ENCODE data around the gene TCF7L2.

Gene TCF7L2

DNA sequence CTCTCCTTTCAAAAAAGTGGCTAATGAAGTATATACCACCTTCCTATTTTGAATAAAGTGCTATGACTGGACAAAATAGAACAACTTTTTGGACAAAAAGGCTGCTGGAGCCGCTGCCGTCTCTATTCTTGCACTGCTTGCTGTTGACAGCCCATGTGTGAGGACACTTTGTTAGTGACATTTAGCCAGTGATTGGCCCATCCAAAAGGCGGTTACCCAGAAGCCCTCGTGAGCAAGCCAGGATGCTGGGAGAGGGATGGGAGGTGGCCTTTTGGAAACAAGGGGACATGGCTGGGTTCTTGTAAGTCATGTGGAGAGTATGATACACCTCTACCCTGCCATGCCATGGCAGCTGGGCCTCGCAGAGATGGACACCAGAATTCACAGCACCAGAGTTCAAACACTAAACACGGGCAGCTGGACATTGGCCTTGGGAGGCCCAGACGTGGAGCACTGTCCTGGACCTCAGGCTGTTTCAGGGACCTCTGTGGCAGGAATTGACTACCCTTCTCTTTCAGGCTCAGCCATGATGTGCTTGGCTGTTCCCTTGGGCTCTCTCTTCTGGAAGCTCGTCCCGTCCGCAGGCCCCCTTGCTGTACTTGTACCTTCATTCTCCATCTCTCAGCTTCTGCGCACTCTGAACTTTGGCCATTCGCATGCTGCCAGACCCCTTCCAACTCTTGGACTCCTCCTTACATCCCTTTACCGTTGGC, 118.3 kb downstream of the TCF7L2 start:
- no peak for DNase-seq

GRCh38 chr10:113069595-113069994, 119.5 kb downstream of the TCF7L2 start:
- no peak for DNase-seq

DNA sequence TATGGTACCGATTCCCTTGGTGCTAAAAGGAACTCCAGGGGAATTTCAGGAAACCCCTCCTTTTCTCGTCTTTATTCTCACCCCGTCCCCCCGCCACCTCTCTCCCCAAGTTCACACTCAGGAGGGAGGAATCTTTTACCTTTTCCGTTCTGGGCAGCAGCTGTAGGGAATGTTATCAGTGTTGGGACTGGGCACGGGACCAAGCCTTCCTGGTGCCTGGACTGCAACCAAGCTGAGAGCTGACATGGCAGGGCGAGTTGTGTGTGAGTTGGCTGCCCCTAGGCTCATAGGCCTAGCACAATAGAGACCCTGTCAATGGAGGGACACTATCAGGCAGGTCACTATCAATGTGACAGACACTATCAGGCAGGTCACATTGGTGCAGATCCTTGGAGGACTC, 121.4 kb downstream of the TCF7L2 start:
- no peak for DNase-seq

- DNase-seq, result no peak
Measured at GRCh38 chr10:113073549-113074189, 123.6 kb downstream of the TCF7L2 start.

DNA sequence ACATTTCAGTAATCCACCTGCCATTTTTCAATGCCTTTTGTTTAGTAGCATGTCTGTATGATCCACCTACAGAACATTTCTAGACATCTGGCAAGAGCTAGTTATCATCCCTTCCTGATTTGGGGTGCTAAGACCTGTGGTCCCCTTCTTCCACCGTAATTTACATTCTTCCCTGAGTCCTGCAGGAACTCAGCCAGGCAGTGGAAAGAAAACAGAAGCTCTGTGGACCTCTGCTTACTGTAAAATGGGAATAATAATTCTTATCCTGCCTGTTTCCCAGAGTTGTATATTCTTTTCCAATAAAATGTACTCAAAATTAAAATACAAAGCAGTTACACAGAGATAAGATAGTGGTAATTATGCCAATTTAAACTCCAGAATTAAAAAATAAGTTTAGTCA, 126.9 kb downstream of the TCF7L2 start:
- no peak for DNase-seq

DNA sequence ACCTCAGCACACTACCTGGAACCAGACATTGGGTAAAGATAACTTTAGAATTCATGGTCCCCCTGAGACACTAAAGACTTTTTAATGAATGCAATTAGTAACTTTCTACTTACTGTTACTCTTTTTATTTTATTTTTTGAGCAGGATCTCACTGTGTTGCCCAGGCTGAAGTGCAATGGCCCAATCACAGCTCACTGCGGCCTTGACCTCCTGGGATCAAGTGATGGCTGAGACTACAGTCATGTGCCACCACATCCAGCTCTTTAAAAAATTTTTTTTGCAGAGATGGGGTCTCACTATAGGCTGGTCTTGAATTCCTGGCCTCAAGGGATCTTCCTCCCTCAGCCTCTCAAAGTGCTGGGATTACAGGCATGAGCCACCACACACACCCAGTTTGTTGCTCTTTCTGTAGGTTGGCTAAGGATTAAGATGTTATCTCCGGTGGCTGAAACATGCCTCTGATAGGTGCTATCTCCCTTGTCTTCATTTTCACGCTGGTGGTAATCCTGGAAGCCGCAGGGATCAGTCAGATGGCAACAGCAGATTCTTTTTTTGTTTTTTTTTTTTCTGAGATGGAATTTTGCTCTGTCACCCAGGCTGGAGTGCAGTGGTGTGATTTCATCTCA, 128.3 kb downstream of the TCF7L2 start:
- no peak for DNase-seq

DNA sequence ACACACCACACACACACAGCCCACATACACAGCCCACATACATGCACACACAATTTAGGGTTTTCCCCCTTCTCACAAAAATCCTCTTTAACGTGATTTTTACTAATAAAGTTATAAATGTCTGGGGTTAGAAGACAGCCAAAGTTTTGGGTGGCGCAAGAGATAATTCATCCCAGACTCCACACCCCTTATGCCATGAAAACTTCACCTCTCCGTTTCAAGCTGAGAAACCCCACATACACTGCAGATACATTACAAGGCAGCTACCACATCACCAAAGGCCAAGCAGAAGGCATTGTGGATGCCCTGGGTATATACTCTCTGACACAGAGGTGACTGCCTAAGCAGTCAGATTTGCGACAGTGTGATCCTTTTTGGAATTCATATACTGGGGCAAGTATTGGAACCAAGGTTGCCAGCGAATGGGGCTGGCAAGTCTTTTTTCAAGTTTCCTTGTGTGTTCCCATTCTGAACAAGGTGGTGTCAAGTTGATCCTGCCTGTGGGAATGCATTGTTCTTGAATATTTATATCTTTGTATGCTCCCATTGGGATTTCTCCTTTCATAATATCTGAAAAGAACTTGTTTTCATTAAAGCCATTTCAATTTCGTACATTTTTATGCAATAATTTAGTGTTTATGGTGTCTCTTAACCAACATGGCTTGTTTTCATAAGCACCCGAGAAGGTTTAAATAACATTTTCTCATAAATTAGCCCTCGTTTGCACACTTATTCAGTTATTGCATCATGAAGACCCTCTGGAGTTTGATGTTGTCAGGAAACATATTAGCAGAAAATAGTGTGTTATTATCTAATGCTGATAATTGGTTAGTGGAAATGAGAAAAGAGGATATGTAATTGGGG, 130.2 kb downstream of the TCF7L2 start:
- no peak for DNase-seq

DNA sequence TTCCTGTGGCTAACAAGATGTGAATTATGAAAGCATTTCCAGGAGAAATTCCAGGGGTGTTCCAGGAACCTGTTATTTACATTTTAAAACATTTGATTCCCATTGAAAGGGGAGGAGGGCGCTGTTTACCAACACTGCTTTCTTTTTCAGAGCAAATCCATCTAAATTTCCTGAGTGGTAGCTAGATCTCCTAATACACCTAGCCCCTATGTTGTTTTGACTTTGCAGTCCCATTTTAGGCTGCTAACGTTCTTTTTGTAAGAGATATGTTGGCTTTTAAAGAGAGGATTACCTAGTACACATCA, 130.8 kb downstream of the TCF7L2 start:
- DNase-seq, result no peak

DNA sequence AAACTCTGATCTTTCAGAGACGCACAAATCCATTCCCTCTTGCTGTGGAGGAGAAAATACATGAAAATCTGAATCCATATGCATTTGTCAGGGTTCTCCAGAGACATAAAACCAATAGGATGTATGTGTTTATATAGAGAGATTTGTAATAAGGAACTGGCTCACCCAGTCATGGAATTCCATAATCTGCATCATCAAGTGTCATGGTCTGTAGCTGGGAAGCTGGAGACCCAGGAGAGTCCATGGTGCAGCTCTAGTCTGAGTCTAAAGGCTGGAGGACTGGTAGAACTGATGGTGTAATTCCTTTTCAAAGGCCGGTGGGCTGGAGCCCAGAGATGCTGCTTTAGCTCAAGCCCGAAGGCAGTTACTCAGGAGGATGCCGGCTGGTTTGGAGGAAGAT, 134.0 kb downstream of the TCF7L2 start:
- DNase-seq, result no peak

DNA sequence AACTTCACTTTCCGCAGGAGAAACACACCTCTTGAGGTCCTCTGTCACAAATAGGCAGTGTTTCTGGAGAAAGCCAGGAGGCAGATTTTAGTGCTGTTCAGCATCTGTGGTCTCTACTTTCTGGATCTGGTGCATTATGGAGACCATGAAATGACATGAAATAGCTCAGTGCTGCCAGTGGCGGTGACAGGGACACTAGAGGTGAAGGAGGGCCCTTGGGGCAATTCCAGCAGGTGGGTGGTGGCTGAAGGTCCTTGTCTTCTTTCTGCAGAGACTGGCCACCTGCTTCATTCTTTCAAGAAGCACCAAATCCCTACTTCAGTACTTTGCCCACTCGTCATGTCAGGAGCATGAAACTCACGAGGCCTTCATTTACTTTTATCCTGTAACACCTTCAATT, 135.7 kb downstream of the TCF7L2 start:
- DNase-seq, result no peak

- DNase-seq, result no peak
Measured at GRCh38 chr10:113086282-113086681, 136.2 kb downstream of the TCF7L2 start.

- DNase-seq, result no peak
Measured at GRCh38 chr10:113087165-113088029, 137.3 kb downstream of the TCF7L2 start.

DNA sequence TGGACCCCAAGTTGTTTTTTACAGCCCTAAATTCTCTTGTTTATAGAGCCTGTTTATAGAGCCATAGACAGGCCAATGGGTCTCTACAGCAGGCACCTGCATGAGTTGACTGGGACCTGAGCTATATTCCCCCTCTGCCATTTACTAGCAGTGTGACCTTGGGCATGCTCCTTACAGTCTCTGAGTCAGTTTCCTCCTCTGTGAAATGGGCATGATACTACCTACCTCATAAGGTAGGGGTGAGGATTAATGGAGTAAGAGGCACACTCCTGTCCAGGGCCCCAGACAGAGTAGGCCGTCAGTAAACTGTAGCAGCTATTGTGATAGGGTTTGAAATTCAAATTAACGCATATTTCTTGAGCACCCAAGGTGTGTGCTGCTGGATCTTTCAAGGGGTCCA, 138.1 kb downstream of the TCF7L2 start:
- no peak for DNase-seq

GRCh38 chr10:113089551-113089950, 139.5 kb downstream of the TCF7L2 start:
- DNase-seq, result no peak

DNA sequence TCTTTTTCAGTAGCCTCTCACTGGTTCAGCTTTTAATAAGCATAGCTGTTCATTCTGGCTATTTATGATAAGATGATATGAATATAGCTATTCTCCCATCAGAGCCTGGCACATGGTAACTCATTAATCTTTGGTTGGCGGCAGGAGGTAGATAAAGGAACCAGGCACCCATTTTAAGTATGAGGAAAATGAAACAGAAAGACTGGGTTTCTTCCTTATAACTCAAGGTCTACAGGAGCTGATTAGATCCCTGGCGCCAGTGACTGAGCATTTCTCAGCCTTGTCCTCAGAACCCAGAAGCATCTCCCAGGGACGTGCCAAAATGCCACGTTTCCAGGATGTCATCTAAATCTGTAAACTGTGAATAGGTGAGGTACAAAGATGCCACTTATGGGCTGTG, 141.9 kb downstream of the TCF7L2 start:
- no peak for DNase-seq

DNA sequence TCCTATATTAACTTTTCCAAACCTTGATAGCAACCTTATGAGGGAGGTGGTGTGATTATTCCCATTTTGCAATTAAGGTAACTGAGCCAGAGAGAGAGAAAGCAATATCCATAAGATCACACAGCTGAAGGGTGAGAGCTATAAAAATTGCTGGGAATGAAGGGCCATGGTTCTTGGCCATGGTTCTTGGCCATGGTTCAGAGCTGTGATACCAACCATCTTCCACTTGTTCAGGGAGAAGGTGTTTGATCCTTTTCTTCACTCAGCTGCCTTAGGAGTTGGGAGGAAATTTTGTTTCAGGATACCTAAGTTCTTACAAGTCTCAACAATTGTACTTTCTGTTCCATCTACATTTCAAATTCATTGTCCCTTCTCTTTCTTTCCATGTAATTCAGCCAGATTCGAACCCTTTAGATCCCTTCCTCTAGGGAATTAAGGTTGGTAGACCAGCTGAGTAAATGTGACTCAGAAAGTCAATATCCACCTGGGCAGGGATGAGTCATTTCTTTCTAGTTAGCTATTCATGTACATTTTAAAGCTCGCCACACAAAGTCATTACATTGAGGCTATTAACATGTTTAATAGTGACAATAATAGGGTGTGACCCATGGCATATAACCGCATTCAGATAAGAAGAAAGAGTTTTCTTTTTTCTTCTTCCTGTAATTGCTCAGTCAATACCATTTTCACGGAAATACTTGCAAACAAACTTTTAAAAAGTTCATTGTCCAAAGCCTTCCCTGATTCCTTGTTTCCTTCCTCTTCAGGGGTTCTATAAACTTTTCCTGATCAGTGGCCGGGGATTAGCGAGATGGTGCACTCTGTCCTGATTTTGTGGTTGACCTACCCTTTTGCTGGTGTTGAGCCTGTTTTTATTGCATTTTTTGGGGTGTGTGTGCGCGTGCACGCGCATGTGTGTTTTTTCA, 143.4 kb downstream of the TCF7L2 start:
- no peak for DNase-seq

GRCh38 chr10:113094114-113094486, 144.1 kb downstream of the TCF7L2 start:
- no peak for DNase-seq

- no peak for DNase-seq
Measured at GRCh38 chr10:113095419-113096127, 145.5 kb downstream of the TCF7L2 start.

- DNase-seq, result no peak
Measured at GRCh38 chr10:113096128-113096996, 146.3 kb downstream of the TCF7L2 start.

DNA sequence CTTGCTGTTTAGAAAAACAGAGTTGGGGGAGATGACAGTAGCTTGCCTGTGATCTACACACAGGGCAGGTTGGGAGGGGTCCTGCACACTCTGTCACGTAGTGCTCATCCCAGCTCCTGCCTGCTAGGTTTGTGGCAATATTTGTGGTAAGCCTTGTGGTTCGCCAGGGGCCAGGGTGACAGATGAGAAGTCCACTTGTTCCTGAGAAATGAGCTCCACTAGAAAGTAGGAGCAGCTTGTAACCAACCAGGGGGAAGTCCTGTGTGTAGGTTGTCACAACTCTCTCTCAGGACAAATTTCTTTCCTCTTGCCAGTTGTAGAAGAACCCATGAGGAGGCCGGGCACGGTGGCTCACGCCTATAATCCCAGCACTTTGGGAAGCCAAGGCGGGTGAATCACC, 147.0 kb downstream of the TCF7L2 start:
- no peak for DNase-seq

Data from effector CD8-positive, alpha-beta T cell (primary cell).